Head of caudate nucleus (tissue), 42 donors: ENCODE data around the gene PRKRIP1.
"Not testable (repeated sequence)": the region's sequence is repeated elsewhere in the genome, so short reads cannot be mapped to it uniquely, and the experiment has no call there.

Experiments used
- DNase-seq, 42 donors: peaks; one replicate each; pipeline versions ENCODE4 v3.0.0 to v3.0.0-alpha.2; 2020 to 2021; ENCODE audit warnings: mixed read lengths in 7 of 42
- intact Hi-C: fragments of 100-400 bp; cut with DNase I; formaldehyde crosslinking; loops from one replicate; pipeline ENCODE4 v1.15.0; 2022

PRKRIP1 gene

DNA sequence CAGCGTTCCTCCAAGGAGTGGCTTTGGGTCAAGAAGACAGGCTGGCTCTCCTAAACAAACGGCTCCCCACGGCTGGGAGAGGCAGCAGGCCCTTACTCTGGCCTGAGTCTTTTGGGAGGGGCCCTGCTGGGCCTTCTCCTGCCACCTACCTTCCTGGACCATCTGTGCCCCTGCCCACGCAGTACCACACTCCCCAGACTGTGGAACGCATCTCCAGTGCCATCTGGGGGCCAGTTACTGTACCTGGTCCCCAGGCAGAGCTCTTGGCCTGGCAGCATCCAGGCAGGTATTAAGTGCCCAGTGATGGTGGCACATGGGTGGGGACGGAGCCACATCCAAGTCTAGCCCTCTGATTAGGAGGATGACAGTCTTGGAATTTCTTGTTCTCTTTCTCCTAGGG is 54.1 kb downstream of the PRKRIP1 start:
- DNase-seq, result peak in 1 of 42 donors; percentile 51
- intact Hi-C loops, result no loop called here

DNA sequence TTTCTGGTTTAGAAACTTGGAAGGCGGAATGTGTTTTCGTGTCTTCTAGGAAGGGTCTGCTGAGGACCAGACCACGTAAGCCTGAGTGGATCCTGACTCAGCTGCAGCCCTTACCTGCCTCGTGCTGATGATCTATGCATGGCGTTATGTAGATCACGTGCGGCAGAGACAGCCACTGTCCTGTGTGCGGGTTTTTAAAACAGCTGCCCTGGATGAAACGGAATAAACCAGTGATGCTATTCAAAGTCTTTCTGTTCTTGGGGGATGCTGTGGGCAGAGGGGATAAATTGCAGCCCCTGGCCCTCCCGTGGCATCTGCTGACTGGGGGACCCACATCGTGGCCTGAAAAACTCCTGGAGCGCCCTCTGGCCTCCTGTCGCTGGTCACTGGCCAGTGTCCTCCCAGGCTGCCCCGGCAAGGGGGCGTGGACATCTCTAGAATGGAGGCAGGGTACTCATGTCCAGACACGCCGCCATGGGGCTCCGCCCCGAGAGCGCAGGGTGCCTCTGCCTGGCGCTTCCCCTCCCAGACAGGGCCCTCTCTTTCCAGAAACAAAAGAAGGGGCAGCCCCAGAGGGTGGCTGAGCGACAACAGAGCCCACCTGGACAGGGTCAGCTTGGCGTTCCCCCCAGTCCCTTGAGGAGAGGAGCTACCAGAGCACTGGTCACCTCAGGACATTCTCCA is 55.4 kb downstream of the PRKRIP1 start:
- DNase-seq, result no peak
- intact Hi-C loops, result no loop called here

DNA sequence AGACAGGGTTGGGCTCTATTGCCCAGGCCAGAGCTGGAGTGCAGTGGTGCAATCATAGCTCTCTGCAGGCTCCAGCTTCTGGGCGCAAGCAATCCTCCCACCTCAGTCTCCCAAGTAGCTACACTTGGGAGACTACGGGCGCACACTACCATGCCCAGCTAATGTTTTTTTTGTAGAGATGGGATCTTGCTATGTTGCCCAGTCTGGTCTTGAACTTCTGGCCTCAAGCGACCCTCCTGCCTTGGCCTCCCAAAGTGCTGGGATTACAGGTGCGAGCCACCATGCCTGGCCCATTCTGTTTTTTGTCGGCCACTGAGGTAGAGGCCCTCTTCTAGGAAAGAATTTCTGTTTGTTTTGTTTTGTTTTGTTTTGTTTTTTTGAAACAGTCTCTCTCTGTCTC is 56.3 kb downstream of the PRKRIP1 start:
- intact Hi-C loops, result no loop called here
- DNase-seq, result no peak

DNA sequence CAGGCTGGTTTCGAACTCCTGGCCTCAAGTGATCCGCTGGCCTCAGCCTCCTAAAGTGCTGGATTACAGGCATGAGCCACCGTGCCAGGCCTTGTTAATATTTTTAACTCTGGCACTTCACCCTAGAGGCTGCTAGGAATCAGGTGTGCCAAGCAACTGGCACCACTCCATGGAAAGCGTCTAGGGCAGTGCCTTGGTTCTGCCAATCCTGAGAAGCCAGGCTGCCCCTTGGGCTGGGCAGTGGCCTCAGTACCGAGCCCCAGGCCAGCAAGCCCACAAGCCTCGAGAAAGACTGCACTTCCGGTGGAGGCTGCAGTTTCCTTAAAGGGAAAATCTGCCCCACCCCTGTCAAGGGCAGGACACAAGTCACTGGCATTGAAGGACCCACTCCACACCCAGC is 57.2 kb downstream of the PRKRIP1 start:
- no peak for DNase-seq
- intact Hi-C loops, result no loop called here

DNA sequence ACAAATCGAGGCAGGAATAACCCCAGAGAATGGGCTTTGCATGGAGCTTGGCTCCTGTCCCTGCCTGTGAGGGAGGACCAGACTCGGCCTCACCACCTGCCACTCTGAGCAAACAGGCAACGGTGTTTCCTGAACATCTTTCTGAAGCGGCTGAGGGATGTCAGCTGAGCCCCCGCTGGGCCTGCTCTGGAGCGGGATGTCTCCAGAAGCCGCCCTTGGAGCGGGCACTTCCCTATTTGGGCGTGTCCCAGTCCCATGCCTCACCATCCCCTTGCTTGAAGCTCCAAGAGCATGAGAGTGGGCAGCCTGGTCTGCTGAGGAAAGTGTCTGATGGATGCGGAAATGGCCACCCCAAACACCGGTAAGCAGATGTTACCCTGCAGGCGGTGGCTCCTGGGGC is 58.3 kb downstream of the PRKRIP1 start:
- intact Hi-C loops, result no loop called here

DNA sequence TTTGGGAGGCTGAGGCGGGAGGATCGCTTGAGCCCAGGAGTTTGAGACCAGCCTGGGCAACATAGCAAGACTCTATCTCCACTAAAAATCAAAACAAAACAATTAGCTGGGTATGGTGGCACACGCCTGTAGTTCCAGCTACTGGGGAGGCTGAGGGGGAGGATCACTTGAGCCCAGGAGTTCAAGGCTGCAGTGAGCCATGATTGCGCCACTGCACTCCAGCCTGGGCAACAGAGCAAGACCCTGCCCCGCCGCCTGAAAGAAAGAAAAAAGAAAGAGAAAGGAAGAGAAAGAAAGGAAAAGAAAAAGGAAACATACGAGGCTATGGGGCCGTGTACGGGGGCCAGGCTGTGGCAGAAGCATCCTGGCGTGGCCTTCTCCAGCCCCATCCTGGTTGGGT is 58.8 kb downstream of the PRKRIP1 start:
- intact Hi-C loops, DNase-seq: not testable (repeated sequence)

More for the DNA sequence above, 58.3 kb downstream of the PRKRIP1 start:
- DNase-seq, result no peak

DNA sequence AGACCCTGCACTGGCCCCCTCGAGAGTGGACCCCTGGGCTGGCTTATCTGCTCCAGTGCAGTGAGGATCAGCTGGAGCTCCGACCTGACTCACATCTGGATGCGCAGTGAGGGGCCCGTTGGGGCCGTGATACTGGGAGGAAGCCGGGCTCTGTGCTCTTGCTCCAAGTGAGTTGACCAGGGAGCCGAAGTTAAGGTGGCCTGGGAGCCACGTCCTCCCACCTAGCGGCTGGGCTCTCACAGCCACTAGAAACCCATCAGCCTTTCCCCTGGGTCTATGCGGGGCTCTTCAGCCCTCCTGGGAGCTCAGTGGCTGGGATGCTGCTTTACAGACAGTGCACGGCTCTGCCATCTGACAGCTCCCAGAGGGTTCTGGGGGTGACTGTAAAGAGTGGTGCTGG is 59.4 kb downstream of the PRKRIP1 start:
- intact Hi-C loops, result no loop called here

DNA sequence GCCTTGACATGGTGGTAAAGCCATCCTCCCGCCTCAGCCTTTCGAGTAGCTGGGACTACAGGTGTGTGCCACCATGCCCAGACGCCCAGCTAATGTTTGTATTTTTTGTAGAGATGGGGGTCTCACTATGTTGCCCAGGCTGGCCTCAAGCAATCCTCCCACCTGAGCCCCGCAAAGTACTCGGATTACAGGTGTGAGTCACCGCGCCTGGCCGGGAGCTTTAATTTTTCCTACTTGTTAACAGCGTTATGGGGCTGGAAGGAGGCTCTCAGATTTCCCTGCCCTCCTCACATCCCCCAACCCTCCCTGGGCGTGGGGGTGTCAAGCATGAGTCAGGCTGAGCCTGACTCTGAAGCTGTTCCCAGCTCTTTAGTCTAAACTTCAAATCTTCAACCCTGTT is 60.2 kb downstream of the PRKRIP1 start:
- peak; percentile 36 to 90 (median 70) for DNase-seq
- intact Hi-C loops, result no loop called here

More for the DNA sequence above, 59.4 kb downstream of the PRKRIP1 start:
- DNase-seq, result no peak

DNA sequence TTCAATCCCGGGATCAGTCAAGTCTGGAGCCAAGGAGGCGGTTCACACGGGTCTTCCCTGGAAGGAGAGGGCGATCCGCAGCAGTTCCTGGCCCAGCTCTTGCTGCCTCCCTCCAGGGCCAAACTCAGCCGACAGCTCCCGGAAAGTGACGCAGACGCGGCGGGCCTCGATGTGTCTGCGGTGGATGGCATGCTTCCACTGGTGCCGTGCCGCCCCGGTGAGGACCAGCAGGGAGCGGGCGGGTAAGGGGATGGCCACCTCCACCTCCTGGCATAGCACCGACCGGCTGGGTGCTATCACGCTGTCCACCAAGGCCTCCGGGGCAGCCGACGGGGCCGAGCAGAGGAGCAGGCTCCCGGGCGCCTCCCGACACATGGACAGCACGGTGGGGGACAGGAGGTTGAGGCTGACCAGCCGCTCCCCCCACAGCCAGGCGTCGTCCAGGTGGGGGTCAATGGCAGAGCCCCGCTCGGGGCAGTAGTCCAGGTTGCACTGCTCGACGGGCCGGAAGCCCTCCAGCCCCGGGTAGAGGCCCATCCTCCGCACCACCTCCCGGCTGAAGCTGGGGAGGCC is 61.3 kb downstream of the PRKRIP1 start:
- intact Hi-C loops, result no loop called here

DNA sequence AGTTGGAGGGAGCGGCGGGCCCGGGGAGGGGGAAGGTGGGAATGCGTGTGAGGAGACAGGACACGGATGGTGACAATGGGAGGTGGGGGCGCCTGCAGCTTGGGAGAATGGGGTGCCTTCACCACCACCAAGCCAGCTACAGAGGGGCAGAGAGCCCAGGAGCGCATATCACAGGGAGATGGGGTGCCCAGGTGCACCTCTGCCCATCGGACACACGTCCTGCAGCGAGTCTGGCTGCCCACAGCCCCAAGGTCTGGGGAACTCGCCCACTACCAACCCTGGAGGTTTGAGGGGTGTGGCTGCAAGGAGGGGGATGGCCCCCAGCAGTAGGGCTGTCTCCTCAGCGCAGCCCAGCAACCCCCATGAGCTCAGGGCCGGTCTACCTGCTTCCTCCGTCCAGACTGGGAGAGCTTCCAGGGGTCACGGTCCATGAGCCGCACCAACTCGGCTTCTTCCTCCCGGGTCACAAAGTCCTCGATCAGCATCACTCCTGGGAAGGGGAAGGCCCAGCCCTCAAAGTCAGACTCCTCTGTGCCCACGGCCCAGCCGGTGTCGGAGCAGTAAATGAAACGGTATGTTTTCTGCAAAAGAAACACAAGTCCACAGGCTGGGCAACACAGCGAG is 63.2 kb downstream of the PRKRIP1 start:
- intact Hi-C loops, result no loop called here
- peak in 1 of 42 donors; percentile 0 for DNase-seq

More for the DNA sequence above, 61.3 kb downstream of the PRKRIP1 start:
- peak in 1 of 42 donors; percentile 3 for DNase-seq

DNA sequence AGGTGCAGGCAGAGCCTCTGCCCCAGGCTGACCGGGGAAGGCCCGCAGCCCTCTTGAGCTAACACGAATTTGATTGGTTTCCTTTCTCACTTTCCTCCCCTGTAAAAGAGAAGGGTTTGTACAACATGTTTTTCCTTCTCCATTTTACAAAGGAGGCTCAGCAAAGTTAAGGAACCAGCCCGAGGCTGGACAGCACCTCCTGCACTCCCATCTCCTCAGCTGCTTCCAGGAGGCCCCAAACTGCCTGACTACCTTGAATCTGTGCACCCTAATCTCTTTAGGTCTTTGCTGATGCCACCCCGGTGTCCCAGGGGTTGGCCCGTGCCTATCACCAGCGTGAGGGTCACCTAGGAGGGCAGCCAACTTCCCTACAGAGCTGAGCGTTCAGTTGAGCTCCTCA is 64.3 kb downstream of the PRKRIP1 start:
- DNase-seq, result peak in 1 of 42 donors; percentile 1
- intact Hi-C loops, result loop anchor here (5.0 kb wide), 1 partner anchor 63 kb away; the partner anchor contains the start of gene PRKRIP1

DNA sequence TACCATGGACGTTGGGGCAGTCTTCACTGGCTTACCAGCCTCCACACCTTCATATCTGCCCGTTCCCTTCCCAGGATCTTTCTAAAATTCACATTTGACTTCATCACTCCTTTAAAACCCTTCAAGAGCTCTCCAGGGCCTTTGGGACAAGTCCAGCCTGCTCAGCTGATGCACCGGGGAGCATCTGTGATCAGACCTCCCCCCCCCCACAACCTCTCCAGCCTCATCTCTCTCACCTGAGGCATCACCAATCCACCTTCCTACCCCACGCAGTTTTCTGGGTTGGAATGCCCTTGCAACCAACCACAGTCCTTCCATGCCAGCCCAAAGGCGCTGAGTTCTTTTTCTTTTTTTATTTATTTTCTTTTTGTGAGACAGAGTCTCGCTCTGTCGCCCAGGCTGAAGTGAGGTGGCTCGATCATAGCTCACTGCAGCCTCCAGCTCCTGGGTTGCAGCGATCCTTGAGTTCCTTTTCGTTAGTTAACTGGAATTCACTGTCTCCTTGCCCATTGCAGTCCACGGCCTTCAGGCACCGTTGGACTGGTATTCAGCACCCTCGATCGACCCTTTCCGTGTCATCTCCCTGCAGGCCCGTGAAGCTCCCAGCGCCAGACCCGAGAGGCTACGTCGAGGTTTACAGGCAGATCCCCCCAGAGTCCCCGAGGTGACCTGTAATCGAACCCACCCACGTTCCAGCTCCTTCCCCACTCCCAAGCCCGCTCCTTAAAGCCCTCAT is 67.8 kb downstream of the PRKRIP1 start:
- peak in 2 of 42 donors; percentile 3 to 6 for DNase-seq
- intact Hi-C loops, result loop anchor here (5.0 kb wide), 1 partner anchor 67 kb away; the partner anchor contains the start of gene PRKRIP1

DNA sequence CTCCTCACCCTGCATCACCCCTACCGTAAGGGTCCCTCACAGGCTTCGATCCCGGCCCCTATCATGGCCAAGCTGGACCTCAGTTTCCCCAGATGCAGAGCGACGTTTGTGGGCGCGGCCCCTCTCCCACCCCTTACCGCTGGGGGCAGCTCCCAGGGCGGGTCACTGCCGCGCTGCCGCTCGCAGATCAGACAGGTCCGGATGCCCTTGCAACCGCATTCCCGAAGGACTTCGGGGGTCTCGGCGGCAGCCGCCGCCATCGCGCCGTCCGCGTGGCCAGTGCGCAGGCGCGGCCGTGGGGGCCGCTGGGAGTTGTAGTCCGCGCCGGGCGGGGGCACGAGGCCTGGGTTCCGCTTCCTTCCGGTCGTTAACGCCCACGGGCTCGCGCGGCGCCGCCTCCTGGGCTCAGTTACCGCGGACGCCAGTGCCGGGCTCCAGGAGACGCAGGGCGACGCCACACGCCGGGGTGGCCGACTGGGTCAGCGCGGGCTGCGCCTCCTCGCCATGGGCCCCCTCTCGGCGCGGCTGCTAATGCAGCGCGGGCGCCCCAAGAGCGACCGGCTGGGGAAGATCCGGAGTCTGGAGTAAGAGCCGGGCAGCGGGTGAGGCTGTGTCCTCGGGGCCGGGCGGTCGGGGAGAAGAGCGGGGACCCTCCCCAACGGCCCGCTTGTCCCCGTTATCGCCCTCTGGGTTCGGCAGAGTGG is 68.6 kb downstream of the PRKRIP1 start, which contains the start of the genes ALKBH4 and LRWD1:
ALKBH4 (minus strand) TSS at position 287 of the 704 bp plus-strand sequence; CDS start at position 260, 27 bp downstream.
LRWD1 (plus strand) TSS at position 408 of the 704 bp plus-strand sequence; CDS start at position 505, 97 bp downstream.
- intact Hi-C loops, result loop anchor here (5.0 kb wide), 1 partner anchor 67 kb away; the partner anchor contains the start of gene PRKRIP1

DNA sequence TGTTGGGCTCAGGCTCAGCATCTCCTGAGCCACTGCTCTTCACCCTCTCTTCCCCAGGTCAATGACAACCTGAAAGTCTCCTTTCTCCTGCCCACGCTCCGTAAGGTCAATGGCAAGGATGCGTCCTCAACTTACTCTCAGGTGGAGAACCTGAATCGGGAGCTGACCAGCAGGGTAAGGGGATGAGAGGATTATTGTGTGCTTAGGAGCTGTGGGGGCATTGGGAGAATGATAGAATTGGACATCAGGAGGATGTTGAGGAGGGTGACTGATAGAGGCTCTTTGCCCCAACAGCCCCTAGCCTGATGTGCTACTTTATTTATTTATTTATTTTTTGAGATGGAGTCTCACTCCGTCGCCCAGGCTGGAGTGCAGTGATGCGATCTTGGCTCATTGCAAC is 69.9 kb downstream of the PRKRIP1 start:
- intact Hi-C loops, result no loop called here
- no peak for DNase-seq

More for the DNA sequence above, 68.6 kb downstream of the PRKRIP1 start, which contains the start of the genes ALKBH4 and LRWD1:
- DNase-seq, result peak; percentile 80 to 96 (median 93)

DNA sequence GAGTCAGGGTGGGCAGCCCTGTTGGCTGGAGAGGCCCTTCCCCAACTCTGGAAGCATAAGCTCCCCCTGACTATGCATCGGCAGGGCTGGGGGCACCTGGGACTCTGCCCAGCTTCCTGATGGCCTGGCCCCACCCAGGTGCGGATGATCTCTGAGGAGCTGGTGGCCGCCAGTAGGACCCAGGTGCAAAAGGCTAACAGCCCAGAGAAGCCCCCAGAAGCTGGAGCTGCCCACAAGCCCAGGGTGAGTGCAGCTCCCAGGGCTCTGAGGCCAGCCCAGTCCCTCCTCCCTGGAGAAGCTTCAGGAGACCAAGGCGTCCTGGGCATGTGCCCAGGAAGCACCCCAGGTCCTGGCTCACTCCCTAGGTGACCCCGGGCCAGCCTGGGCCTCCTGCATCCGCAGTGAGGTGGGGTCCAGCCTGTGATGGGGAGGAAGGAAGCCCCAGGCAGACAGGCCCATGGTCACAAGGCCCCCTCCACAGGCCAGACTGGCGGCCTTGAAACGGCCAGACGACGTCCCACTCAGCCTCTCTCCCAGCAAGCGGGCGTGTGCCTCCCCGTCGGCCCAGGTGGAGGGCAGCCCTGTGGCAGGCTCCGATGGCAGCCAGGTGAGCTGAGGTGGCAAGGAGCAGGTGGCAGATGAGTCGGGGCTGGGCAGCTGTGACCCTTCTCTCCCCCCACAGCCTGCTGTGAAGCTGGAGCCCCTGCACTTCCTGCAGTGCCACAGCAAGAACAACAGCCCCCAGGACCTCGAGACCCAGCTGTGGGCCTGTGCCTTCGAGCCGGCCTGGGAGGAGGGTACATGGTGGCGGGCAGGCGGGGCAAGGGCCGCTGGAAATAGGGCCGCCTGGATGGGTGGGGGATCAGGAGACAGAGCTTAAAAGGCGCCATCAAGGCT is 71.7 kb downstream of the PRKRIP1 start:
- intact Hi-C loops, result no loop called here
- peak in 4 of 42 donors; percentile 1 to 24 (median 9) for DNase-seq

DNA sequence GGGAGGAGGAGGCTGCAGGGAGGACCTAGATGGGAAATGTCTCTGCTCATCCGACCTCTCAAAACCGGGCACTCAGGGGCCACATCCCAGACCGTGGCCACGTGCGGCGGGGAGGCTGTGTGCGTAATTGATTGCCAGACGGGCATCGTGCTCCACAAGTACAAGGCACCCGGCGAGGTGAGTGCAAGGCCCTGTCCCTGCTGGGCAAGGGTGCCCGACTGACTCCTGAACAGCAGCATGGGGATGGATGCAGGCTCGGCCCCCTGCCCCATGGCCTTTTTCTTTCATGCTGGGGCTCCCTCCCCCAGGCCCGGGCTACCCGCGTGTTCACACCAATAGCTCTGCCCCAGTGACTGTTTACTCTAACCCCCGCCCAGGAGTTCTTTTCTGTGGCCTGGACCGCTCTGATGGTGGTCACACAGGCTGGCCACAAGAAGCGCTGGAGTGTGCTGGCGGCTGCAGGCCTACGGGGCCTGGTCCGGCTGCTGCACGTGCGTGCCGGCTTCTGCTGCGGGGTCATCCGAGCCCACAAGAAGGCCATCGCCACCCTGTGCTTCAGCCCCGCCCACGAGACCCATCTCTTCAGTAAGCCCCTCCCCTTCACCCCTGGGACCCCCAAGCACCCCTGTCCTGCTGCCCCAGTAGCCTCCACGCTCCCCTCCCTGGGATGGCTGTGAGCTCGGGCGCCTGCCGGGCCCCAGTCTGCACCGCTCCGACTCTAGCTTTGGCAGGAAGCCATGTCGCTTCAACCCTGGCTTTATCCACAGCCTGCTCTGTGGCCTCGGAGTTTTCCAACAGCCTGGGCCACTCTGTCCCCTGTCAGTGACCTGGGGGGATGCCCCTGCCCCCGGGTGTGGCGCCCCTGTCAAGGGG is 72.6 kb downstream of the PRKRIP1 start:
- DNase-seq, result peak in 7 of 42 donors; percentile 2 to 29 (median 5)

More for the DNA sequence above, 72.6 kb downstream of the PRKRIP1 start:
- intact Hi-C loops, result no loop called here
